Activated naive CD4-positive, alpha-beta T cell treated with anti-CD3 and anti-CD28 coated beads, Interleukin-2, amount 10 ng/mL, durations not matched to agents 7 days and 5 days (primary cell): Measurements from ENCODE around the gene TPBG.

Experiments used
- CTCF ChIA-PET: fragments of 350-600 bp; sonication (Branson Sonifier 250); formaldehyde crosslinking; loops from one replicate; lab custom pipeline; 2021; ENCODE audit warnings: antibody characterized with exemption; lab: Charles Lee
- DNase-seq: peaks from one replicate; pipeline ENCODE4 v3.0.0-alpha.2; 2020
- H3K27ac Mint-ChIP-seq: one replicate; pipeline ENCODE4 v1.8.0; 2021; ENCODE audit warnings: mild to moderate bottlenecking, moderate library complexity, mixed read lengths
- H3K27me3 Mint-ChIP-seq: one replicate; pipeline ENCODE4 v1.8.0; 2021; ENCODE audit warnings: mild to moderate bottlenecking, mixed read lengths
- H3K36me3 Mint-ChIP-seq: one replicate; pipeline ENCODE4 v1.8.0; 2021; ENCODE audit warnings: mixed read lengths
- H3K4me1 Mint-ChIP-seq: one replicate; pipeline ENCODE4 v1.8.0; 2021; ENCODE audit warnings: mixed read lengths
- H3K4me3 Mint-ChIP-seq: one replicate; pipeline ENCODE4 v1.8.0; 2021; ENCODE audit warnings: mild to moderate bottlenecking, moderate library complexity, mixed read lengths
- H3K9me3 Mint-ChIP-seq: one replicate; pipeline ENCODE4 v1.8.0; 2021; ENCODE audit warnings: mixed read lengths

Gene TPBG

GRCh38 chr6:82396964-82397751, 33.5 kb downstream of the TPBG start:
- H3K4me1 Mint-ChIP-seq = no peaks in the 10 kb centered on the region
- no peak overlapping the region for H3K4me3 Mint-ChIP-seq
- H3K27me3 Mint-ChIP-seq = no peaks in the 10 kb centered on the region
- no peaks in the 10 kb centered on the region for H3K36me3 Mint-ChIP-seq
- H3K9me3 Mint-ChIP-seq = no peaks in the 10 kb centered on the region
- no peak for DNase-seq
- no peak overlapping the region for H3K27ac Mint-ChIP-seq
- CTCF ChIA-PET = no interaction called here

GRCh38 chr6:82397962-82398692, 34.5 kb downstream of the TPBG start:
- no peak overlapping the region for H3K4me3 Mint-ChIP-seq
- DNase-seq = no peak
- H3K36me3 Mint-ChIP-seq = no peaks in the 10 kb centered on the region
- CTCF ChIA-PET = no interaction called here
- no peaks in the 10 kb centered on the region for H3K9me3 Mint-ChIP-seq
- H3K27me3 Mint-ChIP-seq = no peaks in the 10 kb centered on the region
- no peak overlapping the region for H3K27ac Mint-ChIP-seq
- no peaks in the 10 kb centered on the region for H3K4me1 Mint-ChIP-seq

GRCh38 chr6:82408952-82409431, 45.4 kb downstream of the TPBG start:
- H3K4me3 Mint-ChIP-seq = no peak overlapping the region
- CTCF ChIA-PET = no interaction called here
- H3K9me3 Mint-ChIP-seq = no peaks in the 10 kb centered on the region
- DNase-seq = no peak
- no peak overlapping the region for H3K27ac Mint-ChIP-seq
- H3K27me3 Mint-ChIP-seq = no peaks in the 10 kb centered on the region
- no peaks in the 10 kb centered on the region for H3K36me3 Mint-ChIP-seq
- no peaks in the 10 kb centered on the region for H3K4me1 Mint-ChIP-seq

DNA sequence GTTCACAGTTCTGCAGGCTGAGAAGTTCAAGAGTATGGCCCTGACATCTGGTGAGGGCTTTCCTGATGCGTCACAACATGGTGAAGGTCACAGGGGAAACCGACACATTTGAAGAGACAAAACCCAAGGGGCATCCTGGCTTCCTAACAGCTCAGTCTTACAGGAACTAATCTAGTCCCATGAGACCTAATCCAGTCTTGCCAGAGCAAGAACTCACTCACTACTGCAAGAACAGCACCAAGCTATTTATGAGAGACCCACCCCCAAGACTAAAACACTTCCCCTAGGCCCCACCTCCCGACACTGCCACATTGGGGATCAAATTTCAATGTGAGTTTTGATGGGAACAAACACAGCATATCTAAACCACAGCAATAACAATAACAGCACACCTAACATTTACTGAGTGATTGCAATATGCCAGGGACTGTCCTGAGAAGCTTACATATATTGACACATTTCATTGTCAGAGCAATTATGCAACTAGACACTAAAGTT, 46.6 kb downstream of the TPBG start:
- Mint-ChIP-seq H3K27me3 (no peaks in the 10 kb centered on the region), H3K4me3 (no peak overlapping the region), H3K36me3 (no peaks in the 10 kb centered on the region), H3K9me3 (no peaks in the 10 kb centered on the region), H3K27ac (no peak overlapping the region), H3K4me1 (no peaks in the 10 kb centered on the region)
- CTCF ChIA-PET = no interaction called here
- no peak for DNase-seq

DNA sequence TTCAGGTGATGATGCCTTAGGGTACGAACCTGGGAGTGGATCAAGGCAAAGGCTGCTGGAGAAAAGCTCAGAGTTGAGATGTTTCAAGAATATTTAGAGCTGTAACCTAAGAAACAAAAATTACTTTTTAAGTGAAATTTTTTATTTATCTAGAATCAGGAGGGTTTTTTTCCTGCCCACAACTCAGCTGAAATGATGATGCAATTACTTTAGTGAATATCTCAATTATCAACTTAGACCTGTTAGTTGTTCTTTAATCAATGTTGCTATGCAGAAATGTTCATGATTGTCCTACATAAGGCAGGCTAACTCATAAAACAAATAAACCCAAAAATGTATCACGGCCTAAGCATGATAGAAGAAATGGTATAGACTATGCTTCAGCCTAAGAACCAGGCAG, 50.3 kb downstream of the TPBG start:
- H3K4me3 Mint-ChIP-seq = no peak overlapping the region
- no peaks in the 10 kb centered on the region for H3K27me3 Mint-ChIP-seq
- no peaks in the 10 kb centered on the region for H3K4me1 Mint-ChIP-seq
- no peak overlapping the region for H3K27ac Mint-ChIP-seq
- no peak for DNase-seq
- CTCF ChIA-PET = no interaction called here
- H3K9me3 Mint-ChIP-seq = no peaks in the 10 kb centered on the region
- no peaks in the 10 kb centered on the region for H3K36me3 Mint-ChIP-seq

- H3K27me3 Mint-ChIP-seq = no peaks in the 10 kb centered on the region
- no peak overlapping the region for H3K27ac Mint-ChIP-seq
- no peaks in the 10 kb centered on the region for H3K9me3 Mint-ChIP-seq
- CTCF ChIA-PET = no interaction called here
- no peaks in the 10 kb centered on the region for H3K4me1 Mint-ChIP-seq
- DNase-seq = no peak
- no peaks in the 10 kb centered on the region for H3K36me3 Mint-ChIP-seq
- H3K4me3 Mint-ChIP-seq = no peak overlapping the region
Measured at GRCh38 chr6:82415820-82416219, 52.2 kb downstream of the TPBG start.

DNA sequence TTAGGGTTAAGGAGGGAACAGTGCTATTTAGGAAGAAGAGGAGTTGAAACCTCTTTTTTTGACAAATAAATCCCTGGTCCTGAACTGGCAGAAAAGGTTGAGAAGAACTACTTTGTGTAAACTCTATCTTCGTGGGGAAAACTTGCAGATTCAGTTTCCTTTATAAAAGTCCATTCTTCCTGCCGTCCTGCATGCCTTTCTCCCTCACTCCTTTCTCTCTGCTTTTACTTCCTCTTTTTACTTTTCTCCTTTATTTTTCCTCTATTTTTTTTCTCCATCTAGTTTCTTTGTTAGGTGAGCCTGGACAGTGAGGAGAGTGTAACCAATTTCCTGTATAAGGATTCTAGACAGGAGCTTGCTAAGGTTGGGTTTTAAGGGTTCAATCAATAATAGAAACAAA, 52.7 kb downstream of the TPBG start:
- Mint-ChIP-seq H3K36me3 (no peaks in the 10 kb centered on the region), H3K27ac (no peak overlapping the region), H3K4me1 (no peaks in the 10 kb centered on the region), H3K4me3 (no peak overlapping the region), H3K27me3 (no peaks in the 10 kb centered on the region), H3K9me3 (no peaks in the 10 kb centered on the region)
- CTCF ChIA-PET = no interaction called here
- no peak for DNase-seq
